ENCODE results near the gene AZU1.

AZU1 gene

DNA sequence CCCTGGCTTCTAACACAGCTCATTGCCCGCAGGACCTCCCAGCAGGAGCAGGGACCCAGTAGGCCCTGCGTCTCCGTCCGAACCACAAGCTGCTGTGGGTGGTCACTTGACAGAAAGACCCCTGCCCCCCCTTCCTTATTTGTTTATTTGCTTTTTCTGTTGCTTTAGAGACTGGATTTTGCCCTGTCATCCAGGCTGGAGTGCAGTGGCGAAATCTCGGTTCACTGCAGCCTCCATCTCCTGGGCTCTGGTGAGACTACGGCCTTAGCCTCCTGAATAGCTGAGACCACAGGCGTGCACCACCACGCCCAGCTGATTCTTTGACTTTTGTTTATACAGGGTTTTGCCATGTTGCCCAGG is 38.0 kb upstream of the AZU1 start:
- TF ChIP-seq POLR2AphosphoS5 (IDR thresholded peaks at IDR 0.05; ENCODE audit: low read depth, low read length) (no peak), SIN3A (IDR thresholded peaks at IDR 0.05; ENCODE audit: borderline replicate concordance, insufficient read depth, low read length) (peak; percentile 23; the same call in 1 of the 2 replicates)

DNA sequence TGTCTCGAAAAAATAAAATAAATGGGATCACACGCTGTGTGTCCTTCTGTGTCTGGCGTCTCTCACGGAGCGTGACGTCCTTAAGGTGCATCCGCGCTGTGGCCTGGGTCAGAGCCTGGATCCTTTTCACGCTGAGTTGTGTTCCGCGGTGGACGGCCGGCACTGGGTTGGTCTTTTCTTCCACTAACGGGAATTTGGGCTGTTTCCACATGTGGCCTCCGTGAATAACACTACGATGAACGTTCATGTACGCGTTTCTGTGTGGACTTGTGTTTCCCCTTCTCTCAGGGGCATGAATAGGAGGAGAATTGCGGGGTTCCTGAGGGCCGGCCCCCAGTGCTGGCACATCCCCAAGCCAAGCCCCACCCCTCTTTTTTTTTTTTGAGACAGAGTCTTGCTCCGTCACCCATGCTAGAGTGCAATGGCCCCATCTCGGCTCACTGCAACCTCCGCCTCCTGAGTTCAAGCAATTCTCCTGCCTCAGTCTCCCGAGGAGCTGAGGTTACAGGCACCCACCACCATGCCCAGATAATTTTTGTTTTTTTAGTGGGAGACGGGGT is 36.5 kb upstream of the AZU1 start:
- no peak for TF ChIP-seq SIN3A (IDR thresholded peaks at IDR 0.05; ENCODE audit: borderline replicate concordance, insufficient read depth, low read length)
- TF ChIP-seq TAF1 (IDR thresholded peaks at IDR 0.05; ENCODE audit: borderline replicate concordance, insufficient read depth, low read length), result no peak
- no peak for TF ChIP-seq POLR2AphosphoS5 (IDR thresholded peaks at IDR 0.05; ENCODE audit: low read depth, low read length)
- TF ChIP-seq, protein P1, sequence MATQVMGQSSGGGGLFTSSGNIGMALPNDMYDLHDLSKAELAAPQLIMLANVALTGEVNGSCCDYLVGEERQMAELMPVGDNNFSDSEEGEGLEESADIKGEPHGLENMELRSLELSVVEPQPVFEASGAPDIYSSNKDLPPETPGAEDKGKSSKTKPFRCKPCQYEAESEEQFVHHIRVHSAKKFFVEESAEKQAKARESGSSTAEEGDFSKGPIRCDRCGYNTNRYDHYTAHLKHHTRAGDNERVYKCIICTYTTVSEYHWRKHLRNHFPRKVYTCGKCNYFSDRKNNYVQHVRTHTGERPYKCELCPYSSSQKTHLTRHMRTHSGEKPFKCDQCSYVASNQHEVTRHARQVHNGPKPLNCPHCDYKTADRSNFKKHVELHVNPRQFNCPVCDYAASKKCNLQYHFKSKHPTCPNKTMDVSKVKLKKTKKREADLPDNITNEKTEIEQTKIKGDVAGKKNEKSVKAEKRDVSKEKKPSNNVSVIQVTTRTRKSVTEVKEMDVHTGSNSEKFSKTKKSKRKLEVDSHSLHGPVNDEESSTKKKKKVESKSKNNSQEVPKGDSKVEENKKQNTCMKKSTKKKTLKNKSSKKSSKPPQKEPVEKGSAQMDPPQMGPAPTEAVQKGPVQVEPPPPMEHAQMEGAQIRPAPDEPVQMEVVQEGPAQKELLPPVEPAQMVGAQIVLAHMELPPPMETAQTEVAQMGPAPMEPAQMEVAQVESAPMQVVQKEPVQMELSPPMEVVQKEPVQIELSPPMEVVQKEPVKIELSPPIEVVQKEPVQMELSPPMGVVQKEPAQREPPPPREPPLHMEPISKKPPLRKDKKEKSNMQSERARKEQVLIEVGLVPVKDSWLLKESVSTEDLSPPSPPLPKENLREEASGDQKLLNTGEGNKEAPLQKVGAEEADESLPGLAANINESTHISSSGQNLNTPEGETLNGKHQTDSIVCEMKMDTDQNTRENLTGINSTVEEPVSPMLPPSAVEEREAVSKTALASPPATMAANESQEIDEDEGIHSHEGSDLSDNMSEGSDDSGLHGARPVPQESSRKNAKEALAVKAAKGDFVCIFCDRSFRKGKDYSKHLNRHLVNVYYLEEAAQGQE (IDR thresholded peaks at IDR 0.05; ENCODE audit: insufficient read depth in 1 of 2, low read depth in 2 of 2, low read length in 2 of 2), result no peak

GRCh38 chr19:791567-792305 is 35.9 kb upstream of the AZU1 start:
- TF ChIP-seq FOXP2 (optimal IDR thresholded peaks at IDR 0.05; ENCODE audit: borderline replicate concordance, extremely low read depth, extremely low read length, insufficient read depth), result no peak
- TF ChIP-seq, protein P1 (IDR thresholded peaks at IDR 0.05; ENCODE audit: insufficient read depth in 1 of 2, low read depth in 2 of 2, low read length in 2 of 2), result no peak
- TF ChIP-seq SIN3A (IDR thresholded peaks at IDR 0.05; ENCODE audit: borderline replicate concordance, insufficient read depth, low read length), result no peak
- no peak for TF ChIP-seq TAF1 (IDR thresholded peaks at IDR 0.05; ENCODE audit: borderline replicate concordance, insufficient read depth, low read length)
- TF ChIP-seq POLR2AphosphoS5 (IDR thresholded peaks at IDR 0.05; ENCODE audit: low read depth, low read length), result no peak

DNA sequence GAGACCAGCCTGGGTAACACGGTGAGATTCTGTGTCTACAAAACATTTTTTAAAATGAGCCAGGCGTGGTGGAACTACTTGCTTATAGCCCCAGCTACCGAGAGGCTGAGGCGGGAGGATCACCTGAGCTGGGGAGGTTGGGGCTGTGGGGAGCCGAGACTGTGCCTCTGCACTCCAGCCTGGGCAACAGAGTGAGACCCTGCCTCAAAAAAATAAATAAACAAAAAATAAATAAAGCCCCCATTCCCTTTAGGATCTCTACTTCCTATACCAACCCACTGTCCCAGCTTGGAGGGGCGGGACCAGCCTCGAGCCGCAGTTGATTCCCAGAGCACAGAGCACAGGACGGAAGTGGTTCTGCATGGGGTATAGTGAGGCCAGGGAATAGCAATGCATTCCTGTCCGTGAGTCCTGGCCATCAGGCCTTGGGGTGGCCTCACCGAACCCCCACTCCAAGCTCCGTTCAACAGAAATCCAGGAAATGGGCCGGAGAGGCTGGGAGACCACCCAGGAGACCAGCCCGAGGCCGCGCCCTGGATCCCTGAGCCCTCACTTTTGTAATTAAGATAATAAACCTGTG is 35.2 kb upstream of the AZU1 start:
- no peak for TF ChIP-seq FOXP2 (optimal IDR thresholded peaks at IDR 0.05; ENCODE audit: borderline replicate concordance, extremely low read depth, extremely low read length, insufficient read depth)
- TF ChIP-seq POLR2AphosphoS5 (IDR thresholded peaks at IDR 0.05; ENCODE audit: low read depth, low read length), result no peak
- TF ChIP-seq, protein P1 (IDR thresholded peaks at IDR 0.05; ENCODE audit: insufficient read depth in 1 of 2, low read depth in 2 of 2, low read length in 2 of 2), result no peak

DNA sequence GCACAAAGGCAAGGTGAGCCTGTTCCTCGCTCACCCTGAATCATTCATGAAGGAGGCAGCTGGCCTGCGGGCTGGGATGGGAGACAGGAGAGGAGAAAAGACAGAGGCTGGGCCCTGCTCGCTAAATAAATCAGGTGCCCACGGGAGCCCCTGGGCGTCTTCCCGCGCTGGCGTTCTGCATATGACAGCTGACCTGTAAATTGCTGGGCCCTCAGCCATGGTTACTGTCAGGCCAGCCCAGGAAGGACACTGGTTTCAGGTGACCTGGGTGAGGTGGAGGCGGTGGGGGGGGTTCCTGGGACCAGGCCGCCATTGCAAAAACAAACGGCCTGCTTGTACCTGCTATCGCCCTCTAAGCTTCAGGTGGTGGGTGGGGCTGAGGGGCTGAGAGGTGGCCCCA is 33.8 kb upstream of the AZU1 start:
- TF ChIP-seq POLR2AphosphoS5 (IDR thresholded peaks at IDR 0.05; ENCODE audit: low read depth, low read length), result no peak

- TF ChIP-seq TAF1 (IDR thresholded peaks at IDR 0.05; ENCODE audit: borderline replicate concordance, insufficient read depth, low read length) (no peak), SIN3A (IDR thresholded peaks at IDR 0.05; ENCODE audit: borderline replicate concordance, insufficient read depth, low read length) (no peak), FOXP2 (optimal IDR thresholded peaks at IDR 0.05; ENCODE audit: borderline replicate concordance, extremely low read depth, extremely low read length, insufficient read depth) (no peak), POLR2AphosphoS5 (IDR thresholded peaks at IDR 0.05; ENCODE audit: low read depth, low read length) (no peak)
- TF ChIP-seq, protein P1 (IDR thresholded peaks at IDR 0.05; ENCODE audit: insufficient read depth in 1 of 2, low read depth in 2 of 2, low read length in 2 of 2), result no peak
Measured at GRCh38 chr19:795073-795611, 32.5 kb upstream of the AZU1 start.
